GM12873 (cell line): ENCODE data around the gene RARRES1.

Experiments used
- TF ChIP-seq, protein P1 (sequence below): IDR thresholded peaks from 2 replicates; pipeline ENCODE4 v1.5.1; 2012; ENCODE audit warnings: low read depth, mild to moderate bottlenecking, moderate library complexity, low read length, control low read depth; ENCODE audit not compliant: insufficient read depth; ENCODE audit errors: missing control alignments

Gene RARRES1, protein sequence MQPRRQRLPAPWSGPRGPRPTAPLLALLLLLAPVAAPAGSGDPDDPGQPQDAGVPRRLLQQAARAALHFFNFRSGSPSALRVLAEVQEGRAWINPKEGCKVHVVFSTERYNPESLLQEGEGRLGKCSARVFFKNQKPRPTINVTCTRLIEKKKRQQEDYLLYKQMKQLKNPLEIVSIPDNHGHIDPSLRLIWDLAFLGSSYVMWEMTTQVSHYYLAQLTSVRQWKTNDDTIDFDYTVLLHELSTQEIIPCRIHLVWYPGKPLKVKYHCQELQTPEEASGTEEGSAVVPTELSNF

GRCh38 chr3:158731938-158732855, at the start of gene RARRES1:
Gene RARRES1 (minus strand): TSS chr3:158732457. CDS start chr3:158732415, 42 bp downstream.
- TF ChIP-seq, protein P1, sequence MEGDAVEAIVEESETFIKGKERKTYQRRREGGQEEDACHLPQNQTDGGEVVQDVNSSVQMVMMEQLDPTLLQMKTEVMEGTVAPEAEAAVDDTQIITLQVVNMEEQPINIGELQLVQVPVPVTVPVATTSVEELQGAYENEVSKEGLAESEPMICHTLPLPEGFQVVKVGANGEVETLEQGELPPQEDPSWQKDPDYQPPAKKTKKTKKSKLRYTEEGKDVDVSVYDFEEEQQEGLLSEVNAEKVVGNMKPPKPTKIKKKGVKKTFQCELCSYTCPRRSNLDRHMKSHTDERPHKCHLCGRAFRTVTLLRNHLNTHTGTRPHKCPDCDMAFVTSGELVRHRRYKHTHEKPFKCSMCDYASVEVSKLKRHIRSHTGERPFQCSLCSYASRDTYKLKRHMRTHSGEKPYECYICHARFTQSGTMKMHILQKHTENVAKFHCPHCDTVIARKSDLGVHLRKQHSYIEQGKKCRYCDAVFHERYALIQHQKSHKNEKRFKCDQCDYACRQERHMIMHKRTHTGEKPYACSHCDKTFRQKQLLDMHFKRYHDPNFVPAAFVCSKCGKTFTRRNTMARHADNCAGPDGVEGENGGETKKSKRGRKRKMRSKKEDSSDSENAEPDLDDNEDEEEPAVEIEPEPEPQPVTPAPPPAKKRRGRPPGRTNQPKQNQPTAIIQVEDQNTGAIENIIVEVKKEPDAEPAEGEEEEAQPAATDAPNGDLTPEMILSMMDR: no peak

- TF ChIP-seq, protein P1: no peak
Observed at GRCh38 chr3:158781849-158782248, 49.6 kb upstream of the RARRES1 start.

DNA sequence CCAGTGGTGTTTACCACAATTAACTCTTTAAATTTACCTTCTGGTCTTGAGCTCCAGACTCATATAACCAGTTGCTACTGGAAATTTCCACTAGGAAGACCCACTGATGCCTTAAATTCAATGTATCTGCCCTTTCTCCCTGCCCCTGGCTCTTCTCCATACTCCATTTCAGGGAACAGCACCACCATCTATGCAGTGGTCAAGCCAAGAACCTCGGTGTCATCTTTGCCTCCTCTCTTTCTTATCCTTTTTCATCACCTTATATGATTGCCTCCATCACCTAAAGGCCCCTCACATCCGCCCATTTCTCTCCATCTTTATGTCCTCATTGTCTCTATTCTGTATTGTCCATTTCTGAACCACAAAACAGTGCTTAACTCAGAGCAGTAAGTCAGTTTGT, 48.9 kb upstream of the RARRES1 start:
- TF ChIP-seq, protein P1: peak; percentile 3

DNA sequence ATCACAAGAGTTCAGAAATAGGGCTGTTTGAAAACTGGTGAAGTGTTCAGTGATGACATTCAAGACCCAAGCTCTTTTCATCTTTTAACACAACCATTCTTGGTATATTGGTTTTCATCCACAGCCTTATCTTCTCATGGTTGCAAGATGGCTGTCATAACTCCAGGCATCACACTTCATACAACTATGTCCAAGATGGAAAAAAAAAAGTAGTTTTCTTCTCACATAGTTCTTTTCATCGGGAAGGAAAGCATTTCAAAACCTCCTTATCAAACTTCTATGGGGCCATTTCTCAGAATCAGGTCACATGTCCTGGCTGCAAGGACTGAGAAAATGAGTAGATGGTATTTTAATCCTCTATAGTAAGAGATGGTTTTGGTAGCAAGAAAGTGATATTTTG, 48.5 kb upstream of the RARRES1 start:
- TF ChIP-seq, protein P1: no peak

- TF ChIP-seq, protein P1: no peak
Observed at GRCh38 chr3:158777161-158777873, 45.1 kb upstream of the RARRES1 start.

DNA sequence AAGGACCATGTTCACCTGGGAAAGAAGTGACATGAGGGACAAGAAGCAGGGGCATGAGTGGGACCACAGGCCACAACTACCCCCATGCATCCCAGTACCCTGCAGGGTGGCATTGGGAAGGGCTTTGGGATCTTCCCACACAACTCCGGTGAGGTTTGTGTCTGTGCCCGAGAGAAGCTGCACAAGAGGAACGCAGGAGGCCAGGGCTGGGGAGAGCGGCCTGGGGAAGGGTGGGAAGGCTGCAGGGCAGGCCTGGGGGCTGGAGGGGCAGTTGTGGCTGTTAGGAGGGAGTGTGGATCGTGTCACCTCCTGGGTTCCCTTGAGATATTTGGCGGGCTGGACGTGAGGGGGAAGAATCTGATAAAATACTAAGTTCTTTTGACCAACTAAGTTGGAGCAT, 44.3 kb upstream of the RARRES1 start:
- TF ChIP-seq, protein P1: no peak
